T-helper 1 cell treated with Interleukin-12 subunit alpha and Interleukin-12 subunit beta and Interleukin-4 antibody, amounts not matched to agents 30 ng/mL and 1 ng/mL, for 36 hours (primary cell): ENCODE measurements around the gene ZNF337. TPM values are rescaled to one million over a fixed set of nuclear protein-coding genes. Genes with fewer than 3 reads are reported as not detected.
"Not testable (repeated sequence)": the region's sequence is repeated elsewhere in the genome, so short reads cannot be mapped to it uniquely, and the experiment has no call there.

ENCODE experiments used
- intact Hi-C: fragments of 100-400 bp; cut with micrococcal nuclease; formaldehyde crosslinking; loops from one replicate; pipeline ENCODE4 v1.15.1; 2024
- total RNA-seq: library from RNA; stranded (reverse); gene quantifications from 2 replicates; pipeline ENCODE4 v1.2.3, GENCODE V29; 2022

The ZNF337 gene
- total RNA-seq, 1 donor from 2014 or later: 19.0 TPM

DNA sequence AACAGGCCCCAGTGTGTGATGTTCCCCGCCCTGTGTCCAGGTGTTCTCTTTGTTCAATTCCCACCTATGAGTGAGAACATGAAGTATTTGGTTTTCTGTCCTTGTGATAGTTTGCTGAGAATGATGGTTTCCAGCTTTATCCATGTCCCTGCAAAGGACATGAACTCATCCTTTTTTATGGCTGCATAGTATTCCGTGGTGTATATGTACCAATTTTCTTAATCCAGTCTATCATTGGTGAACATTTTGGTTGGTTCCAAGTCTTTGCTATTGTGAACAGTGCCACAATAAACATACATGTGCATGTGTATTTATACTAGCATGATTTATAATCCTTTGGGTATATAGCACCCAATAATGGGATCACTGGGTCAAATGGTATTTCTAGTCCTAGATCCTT, 66.0 kb downstream of the ZNF337 start:
- intact Hi-C loops: not testable (repeated sequence)

DNA sequence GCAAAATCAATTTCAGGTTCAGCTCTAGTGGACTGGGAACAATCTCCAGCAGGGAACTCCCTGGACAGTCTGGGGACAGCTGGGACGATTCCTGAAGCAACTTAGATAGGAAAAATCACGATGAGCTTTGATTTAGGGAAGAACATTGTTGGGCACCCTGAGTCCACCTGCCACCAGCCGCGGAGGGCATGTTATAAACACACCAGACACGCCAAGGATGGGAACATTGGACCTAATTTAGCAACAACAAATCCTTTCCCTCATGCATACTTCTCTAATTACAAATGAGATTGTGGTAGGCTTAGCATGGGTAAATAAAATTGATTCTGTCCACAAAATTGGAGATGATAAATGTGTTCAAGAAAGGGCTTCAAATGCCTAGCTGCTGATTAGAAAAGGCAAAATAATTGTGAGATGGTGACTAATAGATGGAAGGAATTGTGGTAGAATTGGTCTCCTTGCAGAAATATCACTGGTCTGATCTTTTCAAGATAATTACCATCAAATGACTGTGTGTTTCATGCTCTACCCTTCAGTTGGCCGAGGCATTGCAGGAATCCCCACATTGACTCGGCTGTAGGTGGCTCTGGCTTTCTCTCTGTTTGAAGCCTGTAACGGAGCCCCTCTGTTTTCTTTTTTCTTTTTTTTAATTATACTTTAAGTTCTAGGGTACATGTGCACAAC, 66.7 kb downstream of the ZNF337 start:
- intact Hi-C loops: no loop called here

DNA sequence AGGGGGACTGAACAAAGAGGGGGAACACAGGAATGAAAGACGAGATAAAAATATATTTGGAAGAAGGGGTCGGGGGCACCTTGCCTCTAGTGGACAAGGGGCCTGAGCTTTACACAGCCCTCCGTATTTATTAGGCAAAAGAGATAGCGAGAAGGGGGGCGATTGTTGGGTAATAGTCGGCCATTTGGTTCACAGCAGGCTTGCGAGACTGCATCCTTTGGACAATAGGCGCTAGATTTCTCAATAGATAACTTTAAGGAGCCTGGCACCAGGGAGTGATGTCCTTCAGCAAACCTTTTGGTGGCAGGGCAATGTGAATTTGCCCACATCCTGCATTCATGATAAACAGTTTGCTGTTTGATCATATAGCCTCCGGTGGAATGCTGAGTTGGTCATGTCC, 69.9 kb downstream of the ZNF337 start:
- intact Hi-C loops: no loop called here

DNA sequence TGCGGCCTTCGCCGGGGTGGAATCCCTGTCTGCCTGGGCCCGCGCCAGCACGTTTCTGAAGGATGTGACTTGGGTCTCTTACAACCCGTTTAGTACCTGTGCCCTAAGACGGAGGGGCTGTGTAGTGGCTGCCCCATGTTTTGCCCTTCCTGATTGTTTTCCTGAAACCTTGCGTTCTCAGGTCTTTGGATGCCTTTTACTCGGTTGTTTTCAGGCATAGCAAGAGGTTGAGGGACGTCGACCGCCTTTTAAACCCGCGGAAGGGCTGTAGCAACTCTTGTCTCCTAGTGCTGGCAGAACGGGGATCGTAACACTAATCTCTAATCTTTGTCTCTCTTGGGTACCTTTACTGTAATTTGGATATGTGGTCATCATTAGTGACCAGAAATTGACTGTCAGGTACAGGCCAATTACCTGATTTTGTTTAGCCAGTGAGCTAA, 72.1 kb downstream of the ZNF337 start:
- intact Hi-C loops: loop anchor here (2.0 to 5.0 kb wide), 5 partner anchors 70 to 632 kb away; partner anchors contain the start of genes ACSS1, APMAP and ENTPD6

Other genes starting within 250 kb of the ZNF337 start
- gene NINL, start 111.3 kb downstream of the ZNF337 start, total RNA-seq: 2.1 and 3.2 TPM in 2 replicates
- gene NANP, start 72.8 kb downstream of the ZNF337 start, total RNA-seq: 6.7 and 6.9 TPM in 2 replicates